BJ (cell line): ENCODE data around the gene DNAJB12. TPM values are rescaled to one million over a fixed set of nuclear protein-coding genes. Genes with fewer than 3 reads are reported as not detected.
"Not testable (repeated sequence)": the region's sequence is repeated elsewhere in the genome, so short reads cannot be mapped to it uniquely, and the experiment has no call there.

ENCODE experiments used
- CTCF ChIA-PET: fragments of 350-600 bp; formaldehyde crosslinking; extraction: SDS; loops from one replicate; lab custom pipeline; 2021; ENCODE audit warnings: antibody characterized with exemption, inconsistent platforms; lab: Yijun Ruan, JAX
- POLR2A ChIA-PET: fragments of 300-600 bp; sonication (Branson Sonifier 250); formaldehyde crosslinking; extraction: SDS; loops from one replicate; lab custom pipeline; 2021; ENCODE audit warnings: antibody characterized with exemption; lab: Charles Lee
- DNase-seq: peaks from one replicate; pipeline ENCODE4 v3.0.0-alpha.2; 2011; ENCODE audit warnings: low read depth
- H3K27me3 ChIP-seq: 2 replicates; pipeline ENCODE4 v1.6.0; 2011; ENCODE audit warnings: low read length; ENCODE audit not compliant: control insufficient read depth, insufficient read depth
- H3K36me3 ChIP-seq: 2 replicates; pipeline ENCODE4 v1.5.1; 2011; ENCODE audit warnings: low read length; ENCODE audit not compliant: control insufficient read depth, insufficient read depth
- H3K4me3 ChIP-seq: 2 replicates; pipeline ENCODE4 v1.5.1; 2011; ENCODE audit warnings: low read depth, mild to moderate bottlenecking, control low read depth, low read length
- polyA minus RNA-seq: library from RNA; depleted of rRNA, polyadenylated mRNA; stranded (reverse); fragments of >200 nt; gene quantifications from 2 replicates; pipeline ENCODE4 v1.2.3, GENCODE V29; 2011; rRNA and poly(A)+ RNA removed
- polyA plus RNA-seq: library from polyadenylated mRNA; depleted of rRNA; stranded (reverse); fragments of >200 nt; gene quantifications from 2 replicates; pipeline ENCODE4 v1.2.3, GENCODE V29; 2011; rRNA removed
- TF ChIP-seq, protein P1 (sequence below): IDR thresholded peaks from 2 replicates; pipeline ENCODE4 v1.5.1; 2011; ENCODE audit warnings: low read depth, mild to moderate bottlenecking, control low read depth, inconsistent platforms, low read length, moderate library complexity; ENCODE audit not compliant: insufficient read depth

DNAJB12 gene
- polyA plus RNA-seq (26.4 and 38.8 TPM in 2 replicates), polyA minus RNA-seq (25.6 and 25.9 TPM in 2 replicates)

DNA sequence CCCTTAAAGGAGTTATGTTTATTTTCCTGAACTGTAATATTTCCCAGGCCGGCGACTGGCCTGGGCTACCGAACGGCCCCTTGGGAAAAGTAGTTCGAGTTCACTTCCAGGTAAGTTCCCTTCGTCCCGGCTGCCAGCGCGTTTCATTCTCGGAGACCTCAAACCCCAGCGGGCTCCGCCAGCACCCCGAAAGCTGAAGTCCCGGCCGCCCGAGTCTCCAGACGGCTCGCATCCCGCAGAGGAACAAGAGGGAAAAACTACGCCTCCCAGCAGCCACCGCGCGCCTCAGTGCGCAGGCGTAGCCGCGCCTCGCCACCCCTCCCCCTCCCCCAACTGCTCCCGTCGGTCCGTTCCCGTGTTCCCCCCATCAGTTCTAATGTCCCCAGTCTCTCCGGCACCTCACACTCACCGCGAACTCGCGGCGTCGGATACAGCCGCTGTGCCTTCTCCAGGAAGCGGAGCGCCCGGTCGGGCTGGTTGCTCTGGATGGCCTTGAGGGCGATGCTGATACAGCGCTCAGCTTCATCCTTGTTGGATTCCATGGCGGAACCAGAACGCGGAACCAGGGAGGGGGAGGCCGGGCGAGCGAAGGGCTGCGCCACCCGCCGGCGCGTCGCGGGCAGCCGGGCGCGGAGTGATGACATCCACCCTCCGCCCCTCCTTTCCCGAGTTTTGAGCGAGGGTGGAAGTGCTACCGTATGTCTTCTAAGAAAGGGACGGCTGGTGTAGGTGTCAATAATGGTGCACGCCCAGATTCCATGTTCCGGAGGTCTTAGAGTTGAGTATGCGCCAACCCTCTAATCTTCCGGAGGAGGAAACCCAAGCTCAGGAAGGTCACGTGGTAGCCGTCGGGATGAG is at the start of gene DNAJB12:
Gene DNAJB12 (minus strand): TSS at position 564 of the 858 bp plus-strand sequence. CDS start 22 bp downstream, at position 542.
- TF ChIP-seq, protein P1, sequence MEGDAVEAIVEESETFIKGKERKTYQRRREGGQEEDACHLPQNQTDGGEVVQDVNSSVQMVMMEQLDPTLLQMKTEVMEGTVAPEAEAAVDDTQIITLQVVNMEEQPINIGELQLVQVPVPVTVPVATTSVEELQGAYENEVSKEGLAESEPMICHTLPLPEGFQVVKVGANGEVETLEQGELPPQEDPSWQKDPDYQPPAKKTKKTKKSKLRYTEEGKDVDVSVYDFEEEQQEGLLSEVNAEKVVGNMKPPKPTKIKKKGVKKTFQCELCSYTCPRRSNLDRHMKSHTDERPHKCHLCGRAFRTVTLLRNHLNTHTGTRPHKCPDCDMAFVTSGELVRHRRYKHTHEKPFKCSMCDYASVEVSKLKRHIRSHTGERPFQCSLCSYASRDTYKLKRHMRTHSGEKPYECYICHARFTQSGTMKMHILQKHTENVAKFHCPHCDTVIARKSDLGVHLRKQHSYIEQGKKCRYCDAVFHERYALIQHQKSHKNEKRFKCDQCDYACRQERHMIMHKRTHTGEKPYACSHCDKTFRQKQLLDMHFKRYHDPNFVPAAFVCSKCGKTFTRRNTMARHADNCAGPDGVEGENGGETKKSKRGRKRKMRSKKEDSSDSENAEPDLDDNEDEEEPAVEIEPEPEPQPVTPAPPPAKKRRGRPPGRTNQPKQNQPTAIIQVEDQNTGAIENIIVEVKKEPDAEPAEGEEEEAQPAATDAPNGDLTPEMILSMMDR, result no peak
- ChIA-PET CTCF (interaction anchor here (1.2 to 1.4 kb wide), 2 partner anchors 9 to 17 kb away, joined by 3 to 6 read pairs; no protein-coding TSS in a partner anchor), POLR2A (interaction anchor here (0.6 kb wide), 3 partner anchors 11 to 555 kb away, joined by 3 to 10 read pairs (median 4); no protein-coding TSS in a partner anchor)
- Histone ChIP-seq H3K36me3 (peaks cover 2% of the 10 kb centered on the region; the same call in 1 of the 2 replicates), H3K27me3 (no peaks in the 10 kb centered on the region), H3K4me3 (peak within 1 kb of the TSS; percentile 85)
- peak; percentile 50 for DNase-seq

DNA sequence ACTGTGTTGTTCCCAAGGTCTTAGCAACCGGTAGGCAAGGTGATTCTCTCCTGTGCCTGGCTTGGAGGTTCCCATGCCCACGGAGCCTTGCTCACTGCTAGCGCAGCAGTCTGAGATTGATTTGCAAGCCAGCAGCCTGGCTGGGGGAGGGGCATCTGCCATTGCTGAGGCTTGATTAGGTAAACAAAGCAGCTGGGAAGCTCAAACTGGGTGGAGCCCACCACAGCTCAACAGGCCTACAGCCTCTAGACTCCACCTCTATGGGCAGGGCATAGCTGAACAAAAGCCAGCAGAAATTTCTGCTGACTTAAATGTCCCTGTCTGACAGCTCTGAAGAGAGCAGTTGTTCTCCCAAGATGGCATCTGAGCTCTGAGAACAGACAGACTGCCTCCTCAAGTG is 40.9 kb upstream of the DNAJB12 start:
- POLR2A ChIA-PET, H3K27me3 ChIP-seq, H3K4me3 ChIP-seq, H3K36me3 ChIP-seq, DNase-seq: not testable (repeated sequence)
- CTCF ChIA-PET, result interaction anchor here (1.3 kb wide), 1 partner anchor 16 kb away, joined by 3 read pairs; no protein-coding TSS in a partner anchor

DNA sequence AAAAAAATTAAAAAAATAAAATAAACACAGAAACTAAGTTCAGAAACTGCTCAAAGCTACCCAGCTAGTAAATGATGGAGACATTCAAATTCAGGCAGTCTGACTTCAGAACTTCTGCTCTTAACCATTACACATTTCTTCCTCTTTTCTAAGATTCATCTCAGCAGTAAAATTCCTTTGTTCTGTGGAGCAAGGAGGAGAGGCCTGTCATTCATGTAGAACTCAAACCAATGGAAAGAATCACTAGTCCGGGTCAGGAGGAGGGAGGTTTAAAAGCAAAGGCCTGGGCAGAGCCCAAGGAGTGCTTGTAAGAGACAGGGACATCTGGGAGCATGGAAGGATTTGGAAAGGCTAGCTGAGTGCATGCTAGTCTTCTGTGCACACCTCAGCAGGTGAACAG is 37.9 kb upstream of the DNAJB12 start:
- no peaks in the 10 kb centered on the region for H3K27me3 ChIP-seq
- no peak overlapping the region for H3K4me3 ChIP-seq
- no peaks in the 10 kb centered on the region for H3K36me3 ChIP-seq
- ChIA-PET CTCF (no interaction called here), POLR2A (no interaction called here)
- no peak for DNase-seq
- TF ChIP-seq, protein P1, result no peak

DNA sequence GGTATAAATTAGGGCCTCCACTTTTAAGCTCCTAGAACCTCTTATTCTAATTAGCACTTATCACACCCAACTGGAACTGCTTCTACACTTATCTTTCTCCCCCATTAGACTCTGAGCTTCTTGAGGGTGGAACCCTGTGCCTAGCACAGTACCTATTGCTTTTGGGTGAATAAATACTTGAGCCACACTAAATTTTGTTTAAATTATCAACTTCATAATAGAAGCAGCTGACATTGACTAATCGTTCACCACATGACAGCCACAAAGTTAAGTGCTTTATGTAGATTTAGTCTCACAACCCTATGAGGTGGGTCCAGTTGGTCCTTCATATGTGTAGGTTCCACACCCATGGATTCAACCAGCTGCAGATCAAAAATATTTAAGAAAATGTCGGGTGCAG is 36.0 kb upstream of the DNAJB12 start:
- Histone ChIP-seq H3K27me3 (no peaks in the 10 kb centered on the region), H3K4me3 (no peak overlapping the region), H3K36me3 (no peaks in the 10 kb centered on the region)
- CTCF ChIA-PET, result interaction anchor here (0.5 kb wide), 1 partner anchor 450 kb away, joined by 3 read pairs; no protein-coding TSS in a partner anchor
- DNase-seq, result no peak
- TF ChIP-seq, protein P1, result no peak
- POLR2A ChIA-PET, result no interaction called here

DNA sequence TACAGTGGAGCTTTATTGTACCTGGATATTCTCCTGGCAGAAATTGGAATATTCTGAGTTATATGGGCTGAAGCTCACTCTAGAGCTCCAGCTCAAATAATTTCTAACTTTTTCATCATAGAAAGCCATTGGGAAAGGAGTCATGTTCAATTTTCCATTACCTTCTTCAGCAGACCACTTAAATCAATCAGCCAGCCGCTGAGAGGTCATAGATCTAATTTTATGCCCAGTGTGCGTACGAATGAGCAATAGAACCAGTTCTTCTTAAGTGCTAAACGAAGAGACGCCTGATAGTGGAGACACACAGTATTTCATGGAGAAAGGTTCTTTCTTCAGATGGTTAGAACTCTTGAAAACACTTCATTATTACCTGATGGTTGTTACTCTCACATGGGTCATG is 35.0 kb upstream of the DNAJB12 start:
- CTCF ChIA-PET, result no interaction called here
- H3K4me3 ChIP-seq, result no peak overlapping the region
- TF ChIP-seq, protein P1, result no peak
- POLR2A ChIA-PET, result no interaction called here
- DNase-seq, result no peak
- H3K27me3 ChIP-seq, result no peaks in the 10 kb centered on the region
- no peaks in the 10 kb centered on the region for H3K36me3 ChIP-seq
